PC-3 (cell line): ENCODE results near the gene FGD5. TPM values are rescaled to one million over a fixed set of nuclear protein-coding genes. Genes with fewer than 3 reads are reported as not detected.
A peak's percentile ranks its signal among the peaks of the same experiment; 100 is the strongest.

Experiments used
- ATAC-seq: fragments of 200-7000 bp; cut with Tn5 transposase; 2 replicates; pipeline ENCODE4 v1.9.1; 2020; ENCODE audit warnings: mild to moderate bottlenecking, moderate library complexity
- BruUV-seq: library from RNA; stranded (reverse); fragments of 400-500 nt; replicated peaks from 2 replicates; lab custom pipeline; 2021; lab: Mats Ljungman, UMichigan
- CTCF ChIA-PET: fragments of 300-600 bp; sonication (Branson Sonifier 250); formaldehyde crosslinking; loops from one replicate; lab custom pipeline; 2022; ENCODE audit warnings: antibody characterized with exemption; lab: Charles Lee
- POLR2A ChIA-PET: fragments of 300-600 bp; sonication (Branson Sonifier 250); formaldehyde crosslinking; loops from one replicate; lab custom pipeline; 2022; ENCODE audit warnings: antibody characterized with exemption; ENCODE audit not compliant: unreplicated experiment; lab: Charles Lee
- DNase-seq: peaks from one replicate; pipeline ENCODE4 v3.0.0-alpha.2; 2015
- H2AFZ ChIP-seq: fragments of 300-600 bp; sonication (generic); 2 replicates; pipeline ENCODE4 v1.6.0; 2016; ENCODE audit warnings: antibody characterized with exemption, low read length
- H3F3A ChIP-seq: fragments of 300-600 bp; sonication (generic); one replicate; pipeline ENCODE4 v1.6.0; 2017; ENCODE audit warnings: antibody characterized with exemption, low read length, control low read depth, mild to moderate bottlenecking; ENCODE audit not compliant: unreplicated experiment
- H3K27ac ChIP-seq: fragments of 300-600 bp; sonication (generic); 2 replicates; pipeline ENCODE4 v1.5.1; 2016; ENCODE audit warnings: mild to moderate bottlenecking, low read length
- H3K27me3 ChIP-seq: fragments of 300-600 bp; sonication (generic); 2 replicates; pipeline ENCODE4 v1.6.1; 2016; ENCODE audit warnings: low read length, mixed read lengths
- H3K36me3 ChIP-seq: fragments of 300-600 bp; sonication (generic); 2 replicates; pipeline ENCODE4 v1.6.1; 2016; ENCODE audit warnings: low read depth, mixed run types, low read length, mixed read lengths
- H3K4me1 ChIP-seq: fragments of 300-600 bp; sonication (generic); 2 replicates; pipeline ENCODE4 v1.5.1; 2016; ENCODE audit warnings: low read length; ENCODE audit not compliant: insufficient read depth
- H3K4me2 ChIP-seq: fragments of 300-600 bp; sonication (generic); 2 replicates; pipeline ENCODE4 v1.6.0; 2016; ENCODE audit warnings: low read length
- H3K4me3 ChIP-seq: fragments of 300-600 bp; sonication (generic); 2 replicates; pipeline ENCODE4 v1.5.1; 2016; ENCODE audit warnings: mild to moderate bottlenecking, low read length, mixed read lengths
- H3K79me2 ChIP-seq: fragments of 300-600 bp; sonication (generic); 2 replicates; pipeline ENCODE4 v1.6.1; 2017; ENCODE audit warnings: low read length, mixed read lengths
- H3K9ac ChIP-seq: fragments of 300-600 bp; sonication (generic); 2 replicates; pipeline ENCODE4 v1.6.0; 2016; ENCODE audit warnings: mild to moderate bottlenecking, low read length
- H3K9me2 ChIP-seq: fragments of 300-600 bp; sonication (generic); replicated peaks from 2 replicates; pipeline ENCODE4 v1.6.1; 2016; ENCODE audit warnings: mixed run types, low read length, mixed read lengths
- H3K9me3 ChIP-seq: fragments of 300-600 bp; sonication (generic); 2 replicates; pipeline ENCODE4 v1.6.1; 2016; ENCODE audit warnings: low read length, mixed read lengths
- H4K20me1 ChIP-seq: fragments of 300-600 bp; sonication (generic); 2 replicates; pipeline ENCODE4 v1.6.1; 2016; ENCODE audit warnings: low read length, mixed read lengths
- EZH2 ChIP-seq: fragments of 300-600 bp; sonication (generic); IDR thresholded peaks from one replicate; pipeline ENCODE4 v1.6.1; 2017; ENCODE audit warnings: antibody characterized with exemption, mild to moderate bottlenecking, low read length; ENCODE audit not compliant: unreplicated experiment
- EZH2phosphoT487 ChIP-seq: fragments of 300-600 bp; sonication (generic); IDR thresholded peaks from 2 replicates; pipeline ENCODE4 v1.6.1; 2018; ENCODE audit warnings: mild to moderate bottlenecking, antibody characterized with exemption, low read length, borderline replicate concordance
- intact Hi-C: fragments of 100-400 bp; cut with micrococcal nuclease; formaldehyde crosslinking; loops from 2 replicates; pipeline ENCODE4 v1.9.0; 2023
- total RNA-seq: library from RNA; depleted of rRNA; stranded (reverse); fragments of >200 nt; gene quantifications from 2 replicates; pipeline ENCODE4 v1.2.3, GENCODE V29; 2014
- TF ChIP-seq, protein P1 (sequence below): fragments of 300-600 bp; sonication (generic); conservative IDR thresholded peaks from 2 replicates; pipeline ENCODE4 v1.5.1; 2017; ENCODE audit warnings: antibody characterized with exemption, low read depth, mild to moderate bottlenecking, low read length

FGD5 gene
- total RNA-seq, 1 experiment from 2014 or later, result not detected

GRCh38 chr3:14899993-14900618 is 81.3 kb downstream of the FGD5 start:
- CTCF ChIA-PET, result no interaction called here
- POLR2A ChIA-PET, result no interaction called here
- DNase-seq (no peak), ATAC-seq (no peak)
- intact Hi-C loops, result no loop called here
- no peak overlapping the region for H3K4me3 ChIP-seq
- BruUV-seq, result no TSS peak
- H2AFZ ChIP-seq, result no peak overlapping the region
- H3K27me3 ChIP-seq, result peaks cover 29% of the 10 kb centered on the region
- no peaks in the 10 kb centered on the region for H4K20me1 ChIP-seq
- H3K4me2 ChIP-seq, result no peak overlapping the region
- no peak overlapping the region for H3K9ac ChIP-seq
- H3K9me2 ChIP-seq, result no peaks in the 10 kb centered on the region
- H3K4me1 ChIP-seq, result no peaks in the 10 kb centered on the region
- no peak overlapping the region for H3K27ac ChIP-seq
- H3K9me3 ChIP-seq, result 0 out of 2 replicates have a peak, but pooled peaks cover 2% of the 10 kb centered on the region
- TF ChIP-seq, protein P1, sequence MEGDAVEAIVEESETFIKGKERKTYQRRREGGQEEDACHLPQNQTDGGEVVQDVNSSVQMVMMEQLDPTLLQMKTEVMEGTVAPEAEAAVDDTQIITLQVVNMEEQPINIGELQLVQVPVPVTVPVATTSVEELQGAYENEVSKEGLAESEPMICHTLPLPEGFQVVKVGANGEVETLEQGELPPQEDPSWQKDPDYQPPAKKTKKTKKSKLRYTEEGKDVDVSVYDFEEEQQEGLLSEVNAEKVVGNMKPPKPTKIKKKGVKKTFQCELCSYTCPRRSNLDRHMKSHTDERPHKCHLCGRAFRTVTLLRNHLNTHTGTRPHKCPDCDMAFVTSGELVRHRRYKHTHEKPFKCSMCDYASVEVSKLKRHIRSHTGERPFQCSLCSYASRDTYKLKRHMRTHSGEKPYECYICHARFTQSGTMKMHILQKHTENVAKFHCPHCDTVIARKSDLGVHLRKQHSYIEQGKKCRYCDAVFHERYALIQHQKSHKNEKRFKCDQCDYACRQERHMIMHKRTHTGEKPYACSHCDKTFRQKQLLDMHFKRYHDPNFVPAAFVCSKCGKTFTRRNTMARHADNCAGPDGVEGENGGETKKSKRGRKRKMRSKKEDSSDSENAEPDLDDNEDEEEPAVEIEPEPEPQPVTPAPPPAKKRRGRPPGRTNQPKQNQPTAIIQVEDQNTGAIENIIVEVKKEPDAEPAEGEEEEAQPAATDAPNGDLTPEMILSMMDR, result no peak
- no peak for TF ChIP-seq EZH2
- TF ChIP-seq EZH2phosphoT487, result no peak
- no peaks in the 10 kb centered on the region for H3K36me3 ChIP-seq
- no peaks in the 10 kb centered on the region for H3K79me2 ChIP-seq
- no peaks in the 10 kb centered on the region for H3F3A ChIP-seq

GRCh38 chr3:14900881-14901873 is 82.4 kb downstream of the FGD5 start:
- H3K9me3 ChIP-seq, result 0 out of 2 replicates have a peak, but pooled peaks cover 4% of the 10 kb centered on the region
- H3F3A ChIP-seq, result no peaks in the 10 kb centered on the region
- ChIA-PET POLR2A (no interaction called here), CTCF (no interaction called here)
- intact Hi-C loops, result no loop called here
- H2AFZ ChIP-seq, result no peak overlapping the region
- no peak overlapping the region for H3K9ac ChIP-seq
- ATAC-seq (peak; percentile 40; the same call in 1 of the 2 replicates), DNase-seq (no peak)
- H3K36me3 ChIP-seq, result no peaks in the 10 kb centered on the region
- no peaks in the 10 kb centered on the region for H3K79me2 ChIP-seq
- H3K27me3 ChIP-seq, result peaks cover 26% of the 10 kb centered on the region
- no peaks in the 10 kb centered on the region for H4K20me1 ChIP-seq
- H3K4me2 ChIP-seq, result no peak overlapping the region
- H3K27ac ChIP-seq, result no peak overlapping the region
- no peaks in the 10 kb centered on the region for H3K9me2 ChIP-seq
- no peaks in the 10 kb centered on the region for H3K4me1 ChIP-seq
- BruUV-seq, result no TSS peak
- TF ChIP-seq EZH2phosphoT487, result no peak
- TF ChIP-seq, protein P1, result no peak
- TF ChIP-seq EZH2, result no peak
- no peak overlapping the region for H3K4me3 ChIP-seq
